ENCODE data around the gene LGALS9. TPM values are rescaled to one million over a fixed set of nuclear protein-coding genes. Genes with fewer than 3 reads are reported as not detected.

Gene LGALS9
- polyA plus RNA-seq, 1 experiment = 2.4 TPM

DNA sequence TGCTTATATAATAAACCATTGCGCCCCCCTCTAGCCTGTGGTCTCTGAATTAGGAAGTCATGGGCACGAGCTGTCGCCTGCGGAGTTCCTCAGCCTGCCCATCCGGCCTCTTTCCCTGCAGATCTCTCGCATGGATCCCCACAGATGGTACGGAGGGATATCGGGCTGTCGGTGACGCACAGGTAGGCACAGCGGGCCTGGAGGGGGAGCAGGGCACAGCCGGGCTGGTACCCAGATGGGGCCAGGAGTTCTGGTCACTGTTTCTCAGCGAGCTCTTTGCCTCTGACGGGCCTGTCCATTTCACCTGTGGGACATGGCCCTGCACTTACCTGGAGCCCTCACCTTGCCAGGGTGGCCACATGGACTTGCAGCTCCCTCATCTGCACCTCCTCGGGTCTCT lies 42.6 kb upstream of the LGALS9 start:
- H3K27me3 ChIP-seq (ENCODE audit: control insufficient read depth, insufficient read depth, low read length) = no peaks in the 10 kb centered on the region
- H3K36me3 ChIP-seq (ENCODE audit: control insufficient read depth, insufficient read depth, low read length) = peaks cover 7% of the 10 kb centered on the region
- ChIA-PET POLR2A (no interaction called here), CTCF (interaction anchor here (0.6 to 8.4 kb wide), 3 partner anchors 9 to 137 kb away, joined by 3 to 64 read pairs (median 3); no protein-coding TSS in a partner anchor)
- H3K4me3 ChIP-seq (ENCODE audit: low read depth, low read length) = no peak overlapping the region
- DNase-seq (ENCODE audit: low read depth) = no peak
- TF ChIP-seq CTCF (IDR thresholded peaks at IDR 0.05; ENCODE audit: insufficient read depth, low read depth, low read length) = no peak

DNA sequence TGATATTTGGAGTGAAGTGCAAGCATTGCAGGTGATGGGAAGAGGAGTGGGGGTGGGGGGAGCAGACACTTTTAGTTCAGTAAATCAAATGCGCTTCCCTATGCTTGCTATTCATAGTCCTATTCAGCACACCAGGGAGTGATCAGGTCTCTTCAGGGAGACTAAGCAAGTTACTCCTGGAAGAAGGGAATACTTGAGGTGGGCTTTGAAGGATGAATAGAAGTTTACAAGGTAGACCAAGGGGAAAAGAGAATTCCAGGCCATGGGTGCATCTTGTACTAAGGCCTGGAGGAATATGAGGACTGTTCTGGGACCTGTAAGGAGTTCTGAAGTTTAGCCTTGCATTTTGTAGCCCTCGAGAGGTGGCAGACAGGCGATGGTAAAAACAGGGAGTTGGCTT lies 40.1 kb upstream of the LGALS9 start:
- Histone ChIP-seq H3K36me3 (ENCODE audit: control insufficient read depth, insufficient read depth, low read length) (peaks cover 4% of the 10 kb centered on the region), H3K27me3 (ENCODE audit: control insufficient read depth, insufficient read depth, low read length) (no peaks in the 10 kb centered on the region), H3K4me3 (ENCODE audit: low read depth, low read length) (no peak overlapping the region)
- POLR2A ChIA-PET = no interaction called here
- TF ChIP-seq CTCF (IDR thresholded peaks at IDR 0.05; ENCODE audit: insufficient read depth, low read depth, low read length) = no peak
- CTCF ChIA-PET = interaction anchor here (0.5 to 8.4 kb wide), 3 partner anchors 11 to 146 kb away, joined by 3 to 64 read pairs (median 3); no protein-coding TSS in a partner anchor
- DNase-seq (ENCODE audit: low read depth) = no peak

GRCh38 chr17:27591986-27592385 lies 39.0 kb upstream of the LGALS9 start:
- ChIA-PET CTCF (interaction anchor here (1.3 to 8.4 kb wide), 3 partner anchors 10 to 238 kb away, joined by 3 to 64 read pairs (median 5); no protein-coding TSS in a partner anchor), POLR2A (no interaction called here)
- Histone ChIP-seq H3K36me3 (ENCODE audit: control insufficient read depth, insufficient read depth, low read length) (peaks cover 4% of the 10 kb centered on the region), H3K27me3 (ENCODE audit: control insufficient read depth, insufficient read depth, low read length) (no peaks in the 10 kb centered on the region), H3K4me3 (ENCODE audit: low read depth, low read length) (no peak overlapping the region)
- no peak for TF ChIP-seq CTCF (IDR thresholded peaks at IDR 0.05; ENCODE audit: insufficient read depth, low read depth, low read length)
- DNase-seq (ENCODE audit: low read depth) = no peak

DNA sequence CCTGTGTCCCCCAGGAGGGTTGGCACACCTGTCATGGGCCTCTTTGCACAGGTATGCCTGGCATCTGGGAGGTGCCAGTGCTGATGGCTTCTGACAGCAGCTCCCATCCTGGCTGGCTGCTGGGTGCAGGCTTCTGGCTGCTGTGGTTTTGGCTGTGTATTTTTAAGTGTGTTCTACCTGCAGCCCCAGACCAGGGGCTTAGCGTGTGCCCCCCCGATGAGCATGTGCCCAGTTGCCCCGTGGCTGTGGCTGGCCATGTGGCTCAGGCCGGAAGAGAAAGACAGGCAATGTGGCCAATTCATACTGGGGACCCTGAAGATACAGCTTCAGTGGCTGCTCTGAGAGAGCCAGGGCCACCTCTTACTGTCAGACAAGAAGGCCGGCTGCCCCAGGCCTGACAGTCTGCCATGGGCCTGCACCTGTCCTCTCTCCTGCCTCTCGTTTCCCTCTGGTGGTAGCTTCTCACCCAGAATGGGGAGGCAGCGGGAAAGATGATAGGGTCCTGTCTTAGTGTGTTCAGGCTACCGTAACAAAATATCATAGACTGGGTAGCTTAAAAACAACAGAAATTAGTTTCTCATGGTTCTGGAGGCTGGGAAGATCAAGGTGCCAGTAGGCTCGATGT lies 37.6 kb upstream of the LGALS9 start:
- CTCF ChIA-PET = interaction anchor here (1.1 to 8.4 kb wide), 3 partner anchors 8 to 213 kb away, joined by 3 to 64 read pairs (median 3); no protein-coding TSS in a partner anchor
- DNase-seq (ENCODE audit: low read depth) = no peak
- peaks cover 6% of the 10 kb centered on the region for H3K36me3 ChIP-seq (ENCODE audit: control insufficient read depth, insufficient read depth, low read length)

More for the DNA sequence above, 37.6 kb upstream of the LGALS9 start:
- POLR2A ChIA-PET = no interaction called here
- Histone ChIP-seq H3K27me3 (ENCODE audit: control insufficient read depth, insufficient read depth, low read length) (no peaks in the 10 kb centered on the region), H3K4me3 (ENCODE audit: low read depth, low read length) (no peak overlapping the region)
- TF ChIP-seq CTCF (IDR thresholded peaks at IDR 0.05; ENCODE audit: insufficient read depth, low read depth, low read length) = no peak
